H1 (cell line): Measurements from ENCODE around the gene SYF2. TPM values are rescaled to one million over a fixed set of nuclear protein-coding genes. Genes with fewer than 3 reads are reported as not detected.

Source experiments
- CTCF ChIA-PET: fragments of 300-600 bp; sonication (Branson Sonifier 250); formaldehyde crosslinking; loops from one replicate; lab custom pipeline; 2021; ENCODE audit not compliant: partially characterized antibody; lab: Charles Lee
- POLR2A ChIA-PET: fragments of 300-600 bp; sonication (Branson Sonifier 250); formaldehyde crosslinking; loops from one replicate; lab custom pipeline; 2021; ENCODE audit warnings: inconsistent platforms; ENCODE audit not compliant: partially characterized antibody; lab: Charles Lee
- DNase-seq, 2 experiments: peaks; one replicate each; pipeline versions ENCODE4 v3.0.0 to v3.0.0-alpha.2; 2010 to 2022; ENCODE audit warnings: low spot score in 2 of 2, low read depth in 1 of 2, mixed read lengths in 1 of 2
- FAIRE-seq: peaks from 2 replicates; lab custom pipeline; 2011; peaks lifted over from hg19 to GRCh38; lab: Jason Lieb, UNC
- H2AFZ ChIP-seq: 2 replicates; pipeline ENCODE4 v1.8.1; 2012; ENCODE audit warnings: low read length, inconsistent platforms
- H2AK5ac ChIP-seq: 2 replicates; pipeline ENCODE4 v1.6.1; 2013; ENCODE audit warnings: low read depth, low read length
- H2BK120ac ChIP-seq: replicated peaks from 2 replicates; pipeline ENCODE3; 2013; ENCODE audit warnings: low read depth, low read length, inconsistent platforms
- H2BK12ac ChIP-seq: 2 replicates; pipeline ENCODE4 v1.6.1; 2013; ENCODE audit warnings: low read depth, low read length
- H2BK15ac ChIP-seq: 2 replicates; pipeline ENCODE4 v1.6.1; 2013; ENCODE audit warnings: low read length
- H2BK20ac ChIP-seq: 2 replicates; pipeline ENCODE4 v1.6.1; 2013; ENCODE audit warnings: low read length
- H2BK5ac ChIP-seq: 2 replicates; pipeline ENCODE4 v1.6.1; 2013; ENCODE audit warnings: low read depth, low read length
- H3K14ac ChIP-seq: 2 replicates; pipeline ENCODE4 v1.6.1; 2013; ENCODE audit warnings: inconsistent platforms; ENCODE audit not compliant: insufficient read length
- H3K18ac ChIP-seq: 2 replicates; pipeline ENCODE4 v1.6.1; 2013; ENCODE audit warnings: low read length; ENCODE audit errors: extremely low read depth
- H3K23ac ChIP-seq: 2 replicates; pipeline ENCODE4 v1.6.1; 2013; ENCODE audit warnings: inconsistent platforms; ENCODE audit not compliant: insufficient read length
- H3K23me2 ChIP-seq: 2 replicates; pipeline ENCODE4 v1.6.1; 2013; ENCODE audit warnings: low read depth, low read length
- H3K27ac ChIP-seq: 2 replicates; pipeline ENCODE4 v1.6.1; 2011; ENCODE audit warnings: low read depth, low read length, inconsistent platforms
- H3K27me3 ChIP-seq, 4 experiments: replicated peaks in 1 of 4; 1 replicate in 1 of 4; 2 replicates in 3 of 4; pipeline versions ENCODE4 v1.6.1 to v1.8.1; 2011 to 2013; ENCODE audit warnings: low read length in 3 of 4, mild to moderate bottlenecking in 3 of 4, inconsistent platforms in 2 of 4, mixed read lengths in 2 of 4, moderate library complexity in 1 of 4; ENCODE audit not compliant: control insufficient read depth in 3 of 4, insufficient read depth in 3 of 4; ENCODE audit errors: extremely low read depth in 1 of 4
- H3K36me3 ChIP-seq, 4 experiments: 2 replicates each; pipeline versions ENCODE4 v1.6.1 to v1.8.1; 2011 to 2013; ENCODE audit warnings: mild to moderate bottlenecking in 4 of 4, low read length in 3 of 4, moderate library complexity in 2 of 4, control low read depth in 1 of 4, inconsistent platforms in 1 of 4; ENCODE audit not compliant: insufficient read depth in 4 of 4, control insufficient read depth in 2 of 4
- H3K4ac ChIP-seq: replicated peaks from 2 replicates; pipeline ENCODE3; 2013; ENCODE audit warnings: low read length, low read depth, mixed read lengths, inconsistent platforms; ENCODE audit not compliant: insufficient read length
- H3K4me1 ChIP-seq, 4 experiments: replicated peaks in 1 of 4; 1 replicate in 1 of 4; 2 replicates in 3 of 4; pipeline versions ENCODE4 v1.6.1 to v1.8.1; 2011 to 2013; ENCODE audit warnings: low read length in 3 of 4, inconsistent platforms in 2 of 4, mixed read lengths in 1 of 4; ENCODE audit not compliant: insufficient read depth in 4 of 4, control insufficient read depth in 3 of 4
- H3K4me2 ChIP-seq, 2 experiments: 2 replicates each; pipeline versions ENCODE4 v1.6.1 to v1.8.1; 2011 to 2013; ENCODE audit warnings: low read depth in 2 of 2, low read length in 2 of 2, control low read depth in 1 of 2, inconsistent platforms in 1 of 2, mild to moderate bottlenecking in 1 of 2; ENCODE audit not compliant: insufficient read depth in 1 of 2
- H3K4me3 ChIP-seq, 4 experiments: fragments of 200-600, 300-600 bp in 1 of 4; sonication (generic), shearing (Covaris generic), sonication (Bioruptor Twin) in 1 of 4; 2 replicates each; pipeline versions ENCODE4 v1.5.1 to v1.8.1; 2011 to 2016; ENCODE audit warnings: low read length in 4 of 4, low read depth in 3 of 4, control low read depth in 2 of 4, inconsistent platforms in 2 of 4, mild to moderate bottlenecking in 2 of 4, mixed read lengths in 1 of 4, moderate library complexity in 1 of 4; ENCODE audit not compliant: insufficient read depth in 2 of 4; ENCODE audit errors: extremely low read depth in 1 of 4
- H3K56ac ChIP-seq: replicated peaks from 2 replicates; pipeline ENCODE3; 2013; ENCODE audit warnings: low read depth, mild to moderate bottlenecking, mixed read lengths, low read length, inconsistent platforms; ENCODE audit not compliant: insufficient read length
- H3K79me1 ChIP-seq: 2 replicates; pipeline ENCODE4 v1.6.1; 2013; ENCODE audit warnings: low read depth, low read length, control low read depth
- H3K79me2 ChIP-seq, 2 experiments: 2 replicates each; pipeline versions ENCODE4 v1.6.1 to v1.8.1; 2012 to 2013; ENCODE audit warnings: low read length in 2 of 2, mild to moderate bottlenecking in 2 of 2, inconsistent platforms in 1 of 2; ENCODE audit not compliant: insufficient read depth in 2 of 2, control insufficient read depth in 1 of 2
- H3K9ac ChIP-seq, 4 experiments: replicated peaks in 1 of 4; 1 replicate in 1 of 4; 2 replicates in 3 of 4; pipeline versions ENCODE4 v1.6.1 to v1.8.1; 2011 to 2013; ENCODE audit warnings: low read depth in 3 of 4, low read length in 3 of 4, control low read depth in 2 of 4, mild to moderate bottlenecking in 2 of 4, moderate library complexity in 2 of 4, inconsistent platforms in 1 of 4; ENCODE audit errors: extremely low read depth in 1 of 4
- H3K9me3 ChIP-seq, 2 experiments: 2 replicates each; pipeline versions ENCODE4 v1.6.1 to v1.8.1; 2012 to 2013; ENCODE audit warnings: mild to moderate bottlenecking in 2 of 2, moderate library complexity in 2 of 2, control low read depth in 1 of 2, inconsistent platforms in 1 of 2, low read depth in 1 of 2, low read length in 1 of 2, mixed read lengths in 1 of 2; ENCODE audit not compliant: insufficient read depth in 2 of 2
- H4K20me1 ChIP-seq, 2 experiments: replicated peaks in 1 of 2; 2 replicates each; pipeline versions ENCODE3 to v1.8.1; 2011 to 2013; ENCODE audit warnings: inconsistent platforms in 2 of 2, low read length in 2 of 2, mild to moderate bottlenecking in 1 of 2; ENCODE audit not compliant: insufficient read depth in 2 of 2, control insufficient read depth in 1 of 2
- H4K5ac ChIP-seq: 2 replicates; pipeline ENCODE4 v1.6.1; 2013; ENCODE audit warnings: low read length, low read depth, mixed read lengths, inconsistent platforms; ENCODE audit not compliant: insufficient read length
- H4K8ac ChIP-seq: 2 replicates; pipeline ENCODE4 v1.8.0; 2013; ENCODE audit warnings: mild to moderate bottlenecking, moderate library complexity, low read length, inconsistent platforms; ENCODE audit not compliant: insufficient read depth; ENCODE audit errors: extremely low read depth
- H4K91ac ChIP-seq: replicated peaks from 2 replicates; pipeline ENCODE3; 2013; ENCODE audit warnings: low read length, mixed read lengths, inconsistent platforms; ENCODE audit not compliant: insufficient read length
- CHD1 ChIP-seq: IDR thresholded peaks from 2 replicates; pipeline ENCODE4 v1.6.1; 2012; ENCODE audit warnings: low read depth, low read length, improper control_type of control experiment
- CREB1 ChIP-seq: IDR thresholded peaks from 2 replicates; pipeline ENCODE4 v1.6.1; 2012; ENCODE audit warnings: inconsistent platforms
- EGR1 ChIP-seq: IDR thresholded peaks from 2 replicates; pipeline ENCODE4 v1.6.1; 2011; ENCODE audit warnings: low read depth, low read length, borderline replicate concordance
- JUN ChIP-seq: IDR thresholded peaks from 2 replicates; pipeline ENCODE4 v1.6.1; 2011; ENCODE audit warnings: low read depth, mild to moderate bottlenecking, improper control_type of control experiment, low read length
- SIRT6 ChIP-seq: IDR thresholded peaks from one replicate; pipeline ENCODE4 v1.7.1; 2012; ENCODE audit warnings: low read length, inconsistent platforms
- SP1 ChIP-seq: IDR thresholded peaks from 2 replicates; pipeline ENCODE4 v1.6.1; 2011; ENCODE audit warnings: low read depth, low read length
- TBP ChIP-seq: IDR thresholded peaks from 2 replicates; pipeline ENCODE4 v1.6.1; 2011; ENCODE audit warnings: low read depth, low read length, improper control_type of control experiment
- WGBS, 2 experiments: shearing (Covaris generic) in 1 of 2; methylation state at CpG; one replicate each; pipeline versions ENCODE4 v1.1.6 to v1.1.7; 2013 to 2015; ENCODE audit warnings: low lambda C conversion rate in 2 of 2, mixed read lengths in 2 of 2, inconsistent platforms in 1 of 2, low coverage in 1 of 2, missing lambda C conversion rate in 1 of 2; ENCODE audit not compliant: insufficient replicate concordance in 2 of 2, insufficient coverage in 1 of 2, insufficient read length in 1 of 2; ENCODE audit errors: extremely low coverage in 1 of 2, missing lambda C conversion rate in 1 of 2; 5-methylcytosine and 5-hydroxymethylcytosine counted together
- polyA plus RNA-seq, 7 experiments: library from polyadenylated mRNA; depleted of rRNA in 3 of 7; stranded (reverse) in 5 of 7; unstranded in 2 of 7; fragments of >200 nt in 5 of 7; fragments of 200-250 nt in 2 of 7; gene quantifications; 1 replicate in 5 of 7; 2 replicates in 1 of 7; 4 replicates in 1 of 7; pipeline versions ENCODE4 v1.2.1 to v1.2.3, GENCODE V29; 2011 to 2013; ENCODE audit warnings: missing spikeins in 2 of 7, mixed read lengths in 2 of 7
- total RNA-seq: library from RNA; stranded (reverse); fragmentation: NEBNext Ultra II Directional; extraction: Animal tissue kit (Norgen Biotek cat#: 25700); gene quantifications from 2 replicates; pipeline ENCODE4 v1.2.1, GENCODE V29; 2021

The SYF2 gene
- total and polyA plus RNA-seq, 2 of the 8 experiments (the other 6 are each of a cell fraction or from before 2014, with no cell fraction given), result 7.5 to 33.0 TPM

DNA sequence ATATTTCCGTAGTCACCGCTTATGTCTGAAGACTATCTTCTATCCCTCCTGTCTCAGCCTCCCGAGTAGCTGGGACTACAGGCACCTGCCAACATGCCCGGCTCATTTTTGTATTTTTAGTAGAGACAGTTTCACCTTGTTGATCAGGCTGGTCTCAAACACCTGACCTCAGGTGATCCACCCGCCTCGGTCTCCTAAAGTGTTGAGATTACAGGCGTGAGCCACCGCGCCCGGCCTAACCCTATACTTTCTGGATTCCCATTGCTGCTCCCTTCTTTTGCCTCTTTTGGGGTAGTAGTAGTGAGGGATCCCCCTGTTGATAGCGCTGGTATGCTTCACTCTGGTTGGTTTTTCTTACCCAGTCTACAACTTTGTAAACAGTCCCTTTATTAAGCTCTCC is 5.7 kb upstream of the SYF2 start:
- H3K23ac ChIP-seq, result no peak overlapping the region
- H3K27ac ChIP-seq, result no peak overlapping the region; the same call in 1 of the 2 replicates
- H3K14ac ChIP-seq, result no peak overlapping the region
- POLR2A ChIA-PET, result interaction anchor here (1.7 to 1.9 kb wide), 2 partner anchors 9 kb away, joined by 5 read pairs; partner anchors contain the start of gene RSRP1
- no peak overlapping the region for H3K4ac ChIP-seq
- no peak overlapping the region for H2BK5ac ChIP-seq
- TF ChIP-seq CREB1 (no peak), JUN (no peak), EGR1 (no peak), SIRT6 (no peak), TBP (no peak), CHD1 (no peak), SP1 (no peak)
- H4K5ac ChIP-seq, result no peak overlapping the region
- peaks cover 0 to 10% (median 2%) of the 10 kb centered on the region in 4 experiments; a peak in 3 of 7 replicates for H3K4me1 ChIP-seq
- no peak overlapping the region for H2AK5ac ChIP-seq
- no peak overlapping the region for H2BK20ac ChIP-seq
- H3K9ac ChIP-seq, result no peak overlapping the region
- H3K27me3 ChIP-seq, result no peaks in the 10 kb centered on the region
- no peak overlapping the region for H4K91ac ChIP-seq
- CTCF ChIA-PET, result interaction anchor here (1.8 kb wide), 1 partner anchor 16 kb away, joined by 5 read pairs; no protein-coding TSS in a partner anchor
- H2BK12ac ChIP-seq, result no peak overlapping the region
- no peak overlapping the region for H3K4me2 ChIP-seq
- no peak for DNase-seq
- no peak overlapping the region for H3K56ac ChIP-seq
- H2BK120ac ChIP-seq, result no peak overlapping the region
- peaks cover 0 to 9% of the 10 kb centered on the region in 2 experiments; a peak in 2 of 4 replicates for H3K79me2 ChIP-seq
- no peak overlapping the region for H3K4me3 ChIP-seq
- no peak overlapping the region for H3K18ac ChIP-seq
- H3K79me1 ChIP-seq, result peaks cover 3% of the 10 kb centered on the region
- 87% methylated on average over 11 of the region's 11 CpGs; no CpG with 5 or more reads in 1 of the 2 experiments for WGBS, 2 experiments
- H3K36me3 ChIP-seq, result peaks cover 2 to 16% (median 8%) of the 10 kb centered on the region in 4 experiments; a peak in 4 of 8 replicates
- H3K9me3 ChIP-seq, result no peaks in the 10 kb centered on the region
- FAIRE-seq, result no peak
- H3K23me2 ChIP-seq, result peaks cover 5% of the 10 kb centered on the region; the same call in 1 of the 2 replicates
- no peak overlapping the region for H2AFZ ChIP-seq
- H4K8ac ChIP-seq, result no peak overlapping the region
- H2BK15ac ChIP-seq, result no peak overlapping the region
- H4K20me1 ChIP-seq, result peaks cover 2% of the 10 kb centered on the region in 2 experiments
